PFSK-1 (cell line): ENCODE data around the gene RIT1.

Experiments used
- FOXP2 ChIP-seq: optimal IDR thresholded peaks from 2 replicates; pipeline ENCODE3; 2011; ENCODE audit warnings: borderline replicate concordance, control low read depth, inconsistent platforms; ENCODE audit not compliant: insufficient read depth; ENCODE audit errors: extremely low read length, extremely low read depth
- POLR2AphosphoS5 ChIP-seq: IDR thresholded peaks from 2 replicates; pipeline ENCODE4 v1.6.1; 2012; ENCODE audit warnings: low read depth, mild to moderate bottlenecking, control low read depth, low read length, moderate library complexity
- SIN3A ChIP-seq: IDR thresholded peaks from 2 replicates; pipeline ENCODE4 v1.6.1; 2012; ENCODE audit warnings: mild to moderate bottlenecking, low read length, moderate library complexity, borderline replicate concordance; ENCODE audit not compliant: insufficient read depth
- TAF1 ChIP-seq: IDR thresholded peaks from 2 replicates; pipeline ENCODE4 v1.6.1; 2012; ENCODE audit warnings: low read length, control low read depth, borderline replicate concordance; ENCODE audit not compliant: insufficient read depth
- TF ChIP-seq, protein P1 (sequence below), 2 experiments: IDR thresholded peaks; 2 replicates each; pipeline versions ENCODE4 v1.6.1 to v1.8.0; 2011 to 2012; ENCODE audit warnings: low read depth in 2 of 2, low read length in 2 of 2, control low read depth in 1 of 2, inconsistent platforms in 1 of 2, mild to moderate bottlenecking in 1 of 2, moderate library complexity in 1 of 2; ENCODE audit not compliant: insufficient read depth in 1 of 2

The RIT1 gene

GRCh38 chr1:155890251-155890650, 20.9 kb downstream of the RIT1 start:
- no peak for TF ChIP-seq TAF1
- TF ChIP-seq, protein P1, sequence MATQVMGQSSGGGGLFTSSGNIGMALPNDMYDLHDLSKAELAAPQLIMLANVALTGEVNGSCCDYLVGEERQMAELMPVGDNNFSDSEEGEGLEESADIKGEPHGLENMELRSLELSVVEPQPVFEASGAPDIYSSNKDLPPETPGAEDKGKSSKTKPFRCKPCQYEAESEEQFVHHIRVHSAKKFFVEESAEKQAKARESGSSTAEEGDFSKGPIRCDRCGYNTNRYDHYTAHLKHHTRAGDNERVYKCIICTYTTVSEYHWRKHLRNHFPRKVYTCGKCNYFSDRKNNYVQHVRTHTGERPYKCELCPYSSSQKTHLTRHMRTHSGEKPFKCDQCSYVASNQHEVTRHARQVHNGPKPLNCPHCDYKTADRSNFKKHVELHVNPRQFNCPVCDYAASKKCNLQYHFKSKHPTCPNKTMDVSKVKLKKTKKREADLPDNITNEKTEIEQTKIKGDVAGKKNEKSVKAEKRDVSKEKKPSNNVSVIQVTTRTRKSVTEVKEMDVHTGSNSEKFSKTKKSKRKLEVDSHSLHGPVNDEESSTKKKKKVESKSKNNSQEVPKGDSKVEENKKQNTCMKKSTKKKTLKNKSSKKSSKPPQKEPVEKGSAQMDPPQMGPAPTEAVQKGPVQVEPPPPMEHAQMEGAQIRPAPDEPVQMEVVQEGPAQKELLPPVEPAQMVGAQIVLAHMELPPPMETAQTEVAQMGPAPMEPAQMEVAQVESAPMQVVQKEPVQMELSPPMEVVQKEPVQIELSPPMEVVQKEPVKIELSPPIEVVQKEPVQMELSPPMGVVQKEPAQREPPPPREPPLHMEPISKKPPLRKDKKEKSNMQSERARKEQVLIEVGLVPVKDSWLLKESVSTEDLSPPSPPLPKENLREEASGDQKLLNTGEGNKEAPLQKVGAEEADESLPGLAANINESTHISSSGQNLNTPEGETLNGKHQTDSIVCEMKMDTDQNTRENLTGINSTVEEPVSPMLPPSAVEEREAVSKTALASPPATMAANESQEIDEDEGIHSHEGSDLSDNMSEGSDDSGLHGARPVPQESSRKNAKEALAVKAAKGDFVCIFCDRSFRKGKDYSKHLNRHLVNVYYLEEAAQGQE (IDR thresholded peaks at IDR 0.05; ENCODE audit: insufficient read depth in 1 of 2, low read depth in 2 of 2, low read length in 2 of 2), result no peak
- no peak for TF ChIP-seq FOXP2
- TF ChIP-seq POLR2AphosphoS5, result no peak
- TF ChIP-seq SIN3A, result no peak

DNA sequence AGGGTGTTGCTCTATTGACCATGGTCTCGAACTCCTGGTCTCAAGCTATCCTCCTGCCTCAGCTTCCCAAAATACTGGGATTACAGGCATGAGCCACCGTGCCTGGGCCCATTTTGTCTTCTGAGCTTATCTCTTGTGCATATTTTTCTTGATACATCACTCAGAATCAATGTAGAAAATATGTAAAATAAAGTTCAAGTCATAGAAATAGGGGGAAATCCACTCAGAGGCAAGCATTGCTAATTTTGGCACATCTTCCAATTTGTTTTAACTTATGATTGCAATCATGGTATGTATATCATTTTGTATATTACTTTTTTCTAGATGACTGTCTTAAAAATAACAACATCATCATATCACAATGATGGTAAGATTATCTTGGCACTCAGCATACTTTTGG, 21.6 kb downstream of the RIT1 start:
- TF ChIP-seq FOXP2, result no peak
- no peak for TF ChIP-seq POLR2AphosphoS5
- TF ChIP-seq, protein P1 (IDR thresholded peaks at IDR 0.05; ENCODE audit: insufficient read depth in 1 of 2, low read depth in 2 of 2, low read length in 2 of 2), result no peak
- TF ChIP-seq TAF1, result no peak
- no peak for TF ChIP-seq SIN3A

GRCh38 chr1:155888481-155888880, 22.7 kb downstream of the RIT1 start:
- TF ChIP-seq POLR2AphosphoS5 (no peak), TAF1 (no peak), FOXP2 (no peak), SIN3A (no peak)
- TF ChIP-seq, protein P1 (IDR thresholded peaks at IDR 0.05; ENCODE audit: insufficient read depth in 1 of 2, low read depth in 2 of 2, low read length in 2 of 2), result no peak

DNA sequence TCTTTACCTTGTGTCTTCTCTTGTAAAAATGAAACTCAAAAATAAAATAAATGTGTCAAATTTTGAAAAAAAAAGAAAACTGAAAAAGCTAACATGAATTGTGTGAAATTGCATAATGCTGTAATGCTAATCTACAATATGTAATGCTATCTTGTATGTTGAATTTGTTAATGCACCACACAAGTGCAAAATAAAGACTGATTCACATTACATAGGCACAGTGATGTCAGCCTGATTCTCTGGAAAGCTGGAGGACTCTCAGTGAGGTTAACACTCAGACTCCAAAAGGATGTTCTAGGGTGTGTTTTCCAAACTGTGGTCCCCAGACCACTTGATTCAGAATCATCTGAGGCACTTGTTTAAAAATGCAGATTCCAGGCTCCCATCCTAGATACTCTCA, 26.2 kb downstream of the RIT1 start:
- TF ChIP-seq SIN3A (no peak), TAF1 (no peak), POLR2AphosphoS5 (no peak), FOXP2 (no peak)
- TF ChIP-seq, protein P1 (IDR thresholded peaks at IDR 0.05; ENCODE audit: insufficient read depth in 1 of 2, low read depth in 2 of 2, low read length in 2 of 2), result no peak

DNA sequence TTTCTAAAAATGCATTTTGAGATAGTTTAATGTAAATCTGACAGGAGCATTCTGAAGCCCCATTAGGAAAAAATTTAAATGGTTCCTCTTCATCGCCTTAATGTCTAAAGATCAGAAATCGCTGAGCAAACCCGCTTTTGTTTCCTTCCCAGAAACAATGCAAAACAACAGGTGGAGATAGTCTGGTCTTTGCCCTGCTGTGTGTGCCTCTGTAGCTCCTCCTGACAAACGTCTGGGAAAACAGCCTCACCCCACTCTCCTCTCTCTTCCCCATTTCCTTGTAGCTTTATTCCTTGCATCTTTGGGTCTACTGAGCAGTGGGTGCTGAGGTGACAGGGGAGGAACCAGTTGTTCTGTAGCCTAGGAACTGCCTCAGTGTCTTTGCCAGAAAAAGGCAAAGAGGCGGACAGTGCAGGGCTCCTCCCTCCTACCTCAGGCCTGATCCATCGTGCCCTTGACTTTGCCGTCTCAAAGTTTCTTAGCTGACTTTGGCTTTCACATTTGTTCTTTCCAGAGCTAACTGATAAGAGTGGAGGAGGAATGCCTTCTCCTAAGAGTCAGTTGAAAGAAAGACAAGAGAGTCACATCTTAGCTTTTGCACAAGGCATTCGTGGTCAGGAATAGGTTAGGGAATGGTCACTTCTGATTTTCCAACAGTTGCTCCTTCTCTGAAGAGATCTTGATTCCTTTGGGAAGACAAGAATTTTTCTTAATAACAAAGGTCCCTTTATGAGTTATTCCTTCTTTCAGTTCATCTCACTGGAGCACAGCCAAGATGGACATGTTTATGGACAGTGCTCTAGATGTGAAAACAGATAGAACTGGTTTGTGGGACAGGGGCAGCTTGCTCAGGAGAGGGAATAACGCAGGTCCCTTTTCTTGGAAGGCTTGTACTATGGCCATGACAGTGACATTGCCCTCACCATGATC, 26.9 kb downstream of the RIT1 start:
- TF ChIP-seq POLR2AphosphoS5, result no peak
- no peak for TF ChIP-seq FOXP2
- TF ChIP-seq, protein P1 (IDR thresholded peaks at IDR 0.05; ENCODE audit: insufficient read depth in 1 of 2, low read depth in 2 of 2, low read length in 2 of 2), result no peak
- no peak for TF ChIP-seq TAF1
- no peak for TF ChIP-seq SIN3A
